ENCODE data around the gene NDUFS6.

NDUFS6 gene

DNA sequence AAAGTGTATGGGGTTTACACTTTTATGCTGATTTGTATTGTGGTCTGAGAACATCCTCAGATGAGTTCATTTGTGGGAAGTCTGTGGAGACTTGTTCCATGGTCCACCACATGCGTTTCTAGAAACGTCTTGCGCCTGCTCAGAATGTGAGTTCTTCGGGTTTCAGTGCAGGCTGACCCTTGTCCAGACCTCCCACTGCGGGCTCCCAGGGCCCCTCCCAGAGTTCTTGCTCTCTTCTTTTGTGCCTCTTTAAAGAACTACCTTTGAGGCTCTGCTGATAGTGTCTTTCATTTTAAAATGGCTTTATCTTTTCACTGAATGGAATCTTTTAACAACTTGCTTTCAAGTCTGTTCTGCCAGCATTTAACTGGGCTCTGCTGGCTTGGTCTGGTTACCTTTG is 17.6 kb downstream of the NDUFS6 start:
- TF ChIP-seq YY1 (IDR thresholded peaks at IDR 0.05; ENCODE audit: low read depth) (no peak), TCF12 (IDR thresholded peaks at IDR 0.05; ENCODE audit: low read depth) (no peak), CEBPB (IDR thresholded peaks at IDR 0.05) (no peak), TEAD4 (IDR thresholded peaks at IDR 0.05) (no peak), EGR1 (IDR thresholded peaks at IDR 0.05) (no peak), NFIC (IDR thresholded peaks at IDR 0.05) (no peak), RAD21 (IDR thresholded peaks at IDR 0.05; ENCODE audit: low read depth) (no peak), ZBTB7A (IDR thresholded peaks at IDR 0.05; ENCODE audit: low read depth) (no peak), FOXM1 (IDR thresholded peaks at IDR 0.05; ENCODE audit: borderline replicate concordance, low read depth) (no peak)
- TF ChIP-seq, protein P1, sequence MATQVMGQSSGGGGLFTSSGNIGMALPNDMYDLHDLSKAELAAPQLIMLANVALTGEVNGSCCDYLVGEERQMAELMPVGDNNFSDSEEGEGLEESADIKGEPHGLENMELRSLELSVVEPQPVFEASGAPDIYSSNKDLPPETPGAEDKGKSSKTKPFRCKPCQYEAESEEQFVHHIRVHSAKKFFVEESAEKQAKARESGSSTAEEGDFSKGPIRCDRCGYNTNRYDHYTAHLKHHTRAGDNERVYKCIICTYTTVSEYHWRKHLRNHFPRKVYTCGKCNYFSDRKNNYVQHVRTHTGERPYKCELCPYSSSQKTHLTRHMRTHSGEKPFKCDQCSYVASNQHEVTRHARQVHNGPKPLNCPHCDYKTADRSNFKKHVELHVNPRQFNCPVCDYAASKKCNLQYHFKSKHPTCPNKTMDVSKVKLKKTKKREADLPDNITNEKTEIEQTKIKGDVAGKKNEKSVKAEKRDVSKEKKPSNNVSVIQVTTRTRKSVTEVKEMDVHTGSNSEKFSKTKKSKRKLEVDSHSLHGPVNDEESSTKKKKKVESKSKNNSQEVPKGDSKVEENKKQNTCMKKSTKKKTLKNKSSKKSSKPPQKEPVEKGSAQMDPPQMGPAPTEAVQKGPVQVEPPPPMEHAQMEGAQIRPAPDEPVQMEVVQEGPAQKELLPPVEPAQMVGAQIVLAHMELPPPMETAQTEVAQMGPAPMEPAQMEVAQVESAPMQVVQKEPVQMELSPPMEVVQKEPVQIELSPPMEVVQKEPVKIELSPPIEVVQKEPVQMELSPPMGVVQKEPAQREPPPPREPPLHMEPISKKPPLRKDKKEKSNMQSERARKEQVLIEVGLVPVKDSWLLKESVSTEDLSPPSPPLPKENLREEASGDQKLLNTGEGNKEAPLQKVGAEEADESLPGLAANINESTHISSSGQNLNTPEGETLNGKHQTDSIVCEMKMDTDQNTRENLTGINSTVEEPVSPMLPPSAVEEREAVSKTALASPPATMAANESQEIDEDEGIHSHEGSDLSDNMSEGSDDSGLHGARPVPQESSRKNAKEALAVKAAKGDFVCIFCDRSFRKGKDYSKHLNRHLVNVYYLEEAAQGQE (IDR thresholded peaks at IDR 0.05; ENCODE audit: low read depth): no peak

DNA sequence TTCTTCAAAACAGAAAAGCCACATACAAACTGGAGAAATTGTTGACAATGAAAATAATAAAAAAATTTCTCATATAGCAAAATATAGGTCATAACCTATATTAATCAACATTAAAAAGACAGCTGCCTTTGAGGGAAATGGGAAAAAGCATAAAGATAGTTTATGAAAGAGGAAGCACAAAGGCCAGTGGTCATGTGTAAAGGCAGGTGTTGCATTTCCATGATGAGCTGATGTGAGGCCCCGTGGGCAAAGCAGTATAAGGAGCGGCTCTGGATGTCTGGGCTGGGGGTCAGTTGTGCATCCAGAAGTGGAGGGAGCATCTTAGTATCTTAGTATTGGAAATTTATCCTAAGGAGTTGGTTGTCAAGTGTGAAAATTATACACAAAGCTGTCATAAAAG is 18.3 kb downstream of the NDUFS6 start:
- TF ChIP-seq ZBTB7A (IDR thresholded peaks at IDR 0.05; ENCODE audit: low read depth): no peak
- TF ChIP-seq CREB1 (IDR thresholded peaks at IDR 0.05; ENCODE audit: low read depth): no peak
- no peak for TF ChIP-seq CEBPB (IDR thresholded peaks at IDR 0.05)

DNA sequence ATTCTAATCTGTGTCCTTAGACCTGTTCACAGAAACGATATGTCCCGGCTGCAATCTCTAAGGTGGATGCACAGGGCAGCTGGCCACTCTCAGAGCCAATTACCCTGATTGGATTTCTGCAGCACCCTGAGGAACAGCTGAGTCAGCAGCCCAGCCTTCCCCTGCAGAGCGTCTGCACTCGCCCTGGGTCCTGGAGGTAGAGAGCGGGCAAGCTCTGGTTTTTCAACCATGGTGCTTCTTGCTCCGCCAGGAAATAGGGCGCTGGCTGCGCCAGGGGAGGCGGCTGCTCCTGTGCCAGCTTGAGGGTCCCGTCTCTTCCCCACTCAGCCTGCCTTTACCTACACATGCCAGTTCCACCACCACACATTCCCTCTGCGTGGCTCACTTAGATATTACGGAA is 19.2 kb downstream of the NDUFS6 start:
- no peak for TF ChIP-seq RAD21 (IDR thresholded peaks at IDR 0.05; ENCODE audit: low read depth)
- no peak for TF ChIP-seq NFIC (IDR thresholded peaks at IDR 0.05)
- TF ChIP-seq ZBTB7A (IDR thresholded peaks at IDR 0.05; ENCODE audit: low read depth): no peak

DNA sequence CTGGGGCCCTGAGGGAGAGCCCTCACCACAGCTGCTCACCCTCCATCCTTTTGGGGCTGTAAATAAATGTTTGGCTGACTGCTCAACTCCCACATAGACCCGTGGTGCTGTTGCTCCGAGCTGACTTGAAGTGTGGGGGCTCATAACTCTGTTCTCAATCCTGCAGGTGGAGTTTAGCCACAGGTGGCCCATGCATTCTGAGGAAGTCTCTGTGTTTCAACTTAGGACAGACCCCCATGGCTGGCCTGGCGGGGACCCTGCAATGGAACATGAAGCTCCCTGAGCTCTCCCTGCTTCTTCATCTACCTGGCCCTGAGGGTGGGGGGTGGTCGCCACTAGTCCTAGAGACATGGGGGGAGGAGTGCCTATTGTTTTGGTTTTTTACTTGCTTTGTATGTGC is 19.7 kb downstream of the NDUFS6 start:
- no peak for TF ChIP-seq CEBPB (IDR thresholded peaks at IDR 0.05)
- no peak for TF ChIP-seq FOXM1 (IDR thresholded peaks at IDR 0.05; ENCODE audit: borderline replicate concordance, low read depth)
- no peak for TF ChIP-seq RAD21 (IDR thresholded peaks at IDR 0.05; ENCODE audit: low read depth)
- TF ChIP-seq CREB1 (IDR thresholded peaks at IDR 0.05; ENCODE audit: low read depth): no peak
- TF ChIP-seq NFIC (IDR thresholded peaks at IDR 0.05): no peak
- TF ChIP-seq, protein P1 (IDR thresholded peaks at IDR 0.05; ENCODE audit: low read depth): no peak
- no peak for TF ChIP-seq YY1 (IDR thresholded peaks at IDR 0.05; ENCODE audit: low read depth)
- no peak for TF ChIP-seq TEAD4 (IDR thresholded peaks at IDR 0.05)
- no peak for TF ChIP-seq TAF1 (IDR thresholded peaks at IDR 0.05; ENCODE audit: low read depth)
- TF ChIP-seq, protein P2, sequence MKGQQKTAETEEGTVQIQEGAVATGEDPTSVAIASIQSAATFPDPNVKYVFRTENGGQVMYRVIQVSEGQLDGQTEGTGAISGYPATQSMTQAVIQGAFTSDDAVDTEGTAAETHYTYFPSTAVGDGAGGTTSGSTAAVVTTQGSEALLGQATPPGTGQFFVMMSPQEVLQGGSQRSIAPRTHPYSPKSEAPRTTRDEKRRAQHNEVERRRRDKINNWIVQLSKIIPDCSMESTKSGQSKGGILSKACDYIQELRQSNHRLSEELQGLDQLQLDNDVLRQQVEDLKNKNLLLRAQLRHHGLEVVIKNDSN (IDR thresholded peaks at IDR 0.05): no peak
- no peak for TF ChIP-seq EGR1 (IDR thresholded peaks at IDR 0.05)
- TF ChIP-seq EP300 (IDR thresholded peaks at IDR 0.05; ENCODE audit: borderline replicate concordance): no peak
- TF ChIP-seq, protein P3, sequence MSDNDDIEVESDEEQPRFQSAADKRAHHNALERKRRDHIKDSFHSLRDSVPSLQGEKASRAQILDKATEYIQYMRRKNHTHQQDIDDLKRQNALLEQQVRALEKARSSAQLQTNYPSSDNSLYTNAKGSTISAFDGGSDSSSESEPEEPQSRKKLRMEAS (IDR thresholded peaks at IDR 0.05): no peak
- no peak for TF ChIP-seq ZBTB7A (IDR thresholded peaks at IDR 0.05; ENCODE audit: low read depth)
- TF ChIP-seq TCF12 (IDR thresholded peaks at IDR 0.05; ENCODE audit: low read depth): no peak

DNA sequence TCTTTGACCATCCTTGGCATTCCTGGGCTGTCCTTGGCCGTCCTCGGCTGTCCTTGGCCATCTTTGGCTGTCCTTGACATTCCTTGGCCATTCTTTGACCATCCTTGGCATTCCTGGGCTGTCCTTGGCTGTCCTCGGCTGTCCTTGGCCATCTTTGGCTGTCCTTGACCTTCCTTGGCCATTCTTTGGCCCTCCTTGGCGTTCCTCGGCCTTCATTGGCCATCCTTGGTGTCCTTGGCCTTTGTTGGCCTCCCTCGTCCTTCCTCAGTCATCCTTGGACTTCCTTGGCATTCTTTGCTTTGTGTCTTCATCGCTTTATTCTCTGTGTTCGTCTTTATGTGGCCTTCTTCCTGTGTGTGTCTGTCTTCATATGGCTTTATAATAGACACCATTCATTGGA is 20.7 kb downstream of the NDUFS6 start:
- TF ChIP-seq EP300 (IDR thresholded peaks at IDR 0.05; ENCODE audit: borderline replicate concordance) (no peak), NFIC (IDR thresholded peaks at IDR 0.05) (no peak), FOXM1 (IDR thresholded peaks at IDR 0.05; ENCODE audit: borderline replicate concordance, low read depth) (no peak), TAF1 (IDR thresholded peaks at IDR 0.05; ENCODE audit: low read depth) (no peak)
- TF ChIP-seq, protein P2 (IDR thresholded peaks at IDR 0.05): no peak
- TF ChIP-seq, protein P1 (IDR thresholded peaks at IDR 0.05; ENCODE audit: low read depth): no peak

Data from Ishikawa (cell line).